ENCODE measurements around the gene ROR2. TPM values are rescaled to one million over a fixed set of nuclear protein-coding genes. Genes with fewer than 3 reads are reported as not detected.

The ROR2 gene
- total and polyA plus RNA-seq, 2 of the 8 experiments (the other 6 are each of a cell fraction or from before 2014, with no cell fraction given) = 2.7 to 4.3 TPM

GRCh38 chr9:91776409-91777291 is 173.4 kb downstream of the ROR2 start (continued):
- TF ChIP-seq CHD7 (IDR thresholded peaks at IDR 0.05; ENCODE audit: insufficient replicate concordance, low read length) (no peak), FOSL1 (IDR thresholded peaks at IDR 0.05; ENCODE audit: insufficient read depth, low read depth, low read length) (no peak), TBP (IDR thresholded peaks at IDR 0.05; ENCODE audit: low read depth, low read length) (no peak), TAF7 (optimal IDR thresholded peaks at IDR 0.05; ENCODE audit: borderline replicate concordance, low read depth, low read length) (no peak), NRF1 (IDR thresholded peaks at IDR 0.05; ENCODE audit: low read depth, low read length) (no peak), NANOG (IDR thresholded peaks at IDR 0.05; ENCODE audit: insufficient read depth, low read depth, low read length, poor library complexity, severe bottlenecking) (no peak), SIN3A (conservative IDR thresholded peaks at IDR 0.05 in 1 of 2, IDR thresholded peaks at IDR 0.05 in 1 of 2; ENCODE audit: low read depth in 1 of 2, low read length in 2 of 2) (no peak), JUND (IDR thresholded peaks at IDR 0.05; ENCODE audit: low read length) (no peak), MAX (IDR thresholded peaks at IDR 0.05) (no peak)

Data from H1 (cell line).